GM21390 (cell line): Measurements from ENCODE around the gene AATK.

ENCODE experiments used
- ATAC-seq: cut with Tn5 transposase; IDR thresholded peaks from one replicate; pipeline ENCODE4 v1.9.1; 2021; ENCODE audit not compliant: unreplicated experiment

The AATK gene

GRCh38 chr17:81118308-81119221, 47.5 kb downstream of the AATK start:
- no peak for ATAC-seq

- ATAC-seq, result no peak
Measured at GRCh38 chr17:81117672-81118198, 48.3 kb downstream of the AATK start.

- ATAC-seq, result no peak
Measured at GRCh38 chr17:81116704-81117103, 49.3 kb downstream of the AATK start.

- ATAC-seq, result no peak
Measured at GRCh38 chr17:81115749-81116464, 50.1 kb downstream of the AATK start.

- no peak for ATAC-seq
Measured at GRCh38 chr17:81115219-81115618, 50.8 kb downstream of the AATK start.

- no peak for ATAC-seq
Measured at GRCh38 chr17:81114351-81115093, 51.5 kb downstream of the AATK start.

GRCh38 chr17:81113158-81113724, 52.8 kb downstream of the AATK start:
- no peak for ATAC-seq

- ATAC-seq, result no peak
Measured at GRCh38 chr17:81112450-81112849, 53.6 kb downstream of the AATK start.

GRCh38 chr17:81111066-81111465, 55.0 kb downstream of the AATK start:
- ATAC-seq, result no peak

- ATAC-seq, result no peak
Measured at GRCh38 chr17:81110488-81111040, 55.5 kb downstream of the AATK start.

- ATAC-seq, result no peak
Measured at GRCh38 chr17:81109957-81110356, 56.1 kb downstream of the AATK start.

GRCh38 chr17:81108220-81108619, 57.8 kb downstream of the AATK start:
- no peak for ATAC-seq

GRCh38 chr17:81106716-81107115, 59.3 kb downstream of the AATK start:
- no peak for ATAC-seq

- no peak for ATAC-seq
Measured at GRCh38 chr17:81103379-81103778, 62.6 kb downstream of the AATK start.

- no peak for ATAC-seq
Measured at GRCh38 chr17:81102869-81103268, 63.2 kb downstream of the AATK start.

GRCh38 chr17:81102352-81102751, 63.7 kb downstream of the AATK start:
- no peak for ATAC-seq

GRCh38 chr17:81101614-81102306, 64.3 kb downstream of the AATK start:
- ATAC-seq, result peak; percentile 71

GRCh38 chr17:81100668-81101067, 65.4 kb downstream of the AATK start:
- ATAC-seq, result no peak

- ATAC-seq, result no peak
Measured at GRCh38 chr17:81099888-81100287, 66.1 kb downstream of the AATK start.

- no peak for ATAC-seq
Measured at GRCh38 chr17:81097943-81098308, 68.1 kb downstream of the AATK start.
